HEK293 (cell line): ENCODE data around the gene LDLRAD4.

ENCODE experiments used
- CTCF ChIA-PET: fragments of 350-600 bp; formaldehyde crosslinking; extraction: SDS; loops from one replicate; lab custom pipeline; 2021; ENCODE audit warnings: antibody characterized with exemption; lab: Yijun Ruan, JAX
- POLR2A ChIA-PET: fragments of 300-600 bp; formaldehyde crosslinking; extraction: SDS; loops from one replicate; lab custom pipeline; 2020; ENCODE audit warnings: antibody characterized with exemption, inconsistent platforms; lab: Yijun Ruan, JAX
- H3K27ac ChIP-seq: fragments of 200-500 bp; sonication (Bioruptor generic); 2 replicates; pipeline ENCODE4 v1.5.1; 2014; ENCODE audit warnings: low read depth, low read length, control low read depth, inconsistent platforms; ENCODE audit errors: extremely low read depth
- H3K36me3 ChIP-seq, 2 experiments: fragments of 200-500 bp in 1 of 2; sonication (Bioruptor generic) in 1 of 2; 1 replicate in 1 of 2; 2 replicates in 1 of 2; pipeline ENCODE4 v1.5.1; 2014 to 2017; ENCODE audit warnings: inconsistent platforms in 2 of 2, low read length in 2 of 2; ENCODE audit not compliant: control insufficient read depth in 2 of 2, insufficient read depth in 1 of 2
- H3K4me1 ChIP-seq: fragments of 200-500 bp; sonication (Bioruptor generic); 2 replicates; pipeline ENCODE4 v1.5.1; 2014; ENCODE audit warnings: mild to moderate bottlenecking, low read length, inconsistent platforms; ENCODE audit not compliant: control insufficient read depth, insufficient read depth
- H3K4me3 ChIP-seq: 2 replicates; pipeline ENCODE4 v1.5.1; 2011; ENCODE audit warnings: low read depth, mild to moderate bottlenecking, control low read depth, low read length, moderate library complexity
- H3K9me3 ChIP-seq: fragments of 200-500 bp; sonication (Bioruptor generic); 2 replicates; pipeline ENCODE4 v1.5.1; 2014; ENCODE audit warnings: low read depth, low read length, inconsistent platforms; ENCODE audit not compliant: control insufficient read depth, insufficient read depth
- MEIS1 ChIP-seq: sonication (generic); formaldehyde crosslinking; IDR thresholded peaks from 2 replicates; pipeline ENCODE4 v1.8.1; 2022; ENCODE audit warnings: missing genetic modification reagents, mild to moderate bottlenecking, borderline replicate concordance
- ZFP69B ChIP-seq: fragments of 450-650 bp; formaldehyde crosslinking; IDR thresholded peaks from 2 replicates; pipeline ENCODE4 v1.5.1; 2016; ENCODE audit warnings: missing biosample characterization, missing genetic modification characterization
- ZIC2 ChIP-seq: fragments of 450-650 bp; formaldehyde crosslinking; IDR thresholded peaks from 2 replicates; pipeline ENCODE4 v1.5.1; 2016; ENCODE audit warnings: missing biosample characterization, missing genetic modification characterization
- ZNF184 ChIP-seq: fragments of 450-650 bp; IDR thresholded peaks from 2 replicates; pipeline ENCODE4 v1.5.1; 2018; ENCODE audit warnings: missing biosample characterization, mild to moderate bottlenecking, missing genetic modification characterization
- ZNF23 ChIP-seq: fragments of 450-650 bp; formaldehyde crosslinking; IDR thresholded peaks from 2 replicates; pipeline ENCODE4 v1.5.1; 2016; ENCODE audit warnings: missing biosample characterization, missing genetic modification characterization, borderline replicate concordance
- ZNF394 ChIP-seq: fragments of 450-650 bp; formaldehyde crosslinking; IDR thresholded peaks from 2 replicates; pipeline ENCODE4 v1.5.1; 2016; ENCODE audit warnings: missing biosample characterization, missing genetic modification characterization, mild to moderate bottlenecking, moderate library complexity, borderline replicate concordance
- ZNF416 ChIP-seq: fragments of 450-650 bp; formaldehyde crosslinking; IDR thresholded peaks from 2 replicates; pipeline ENCODE4 v1.5.1; 2016; ENCODE audit warnings: missing biosample characterization, missing genetic modification characterization
- ZNF677 ChIP-seq: fragments of 450-650 bp; IDR thresholded peaks from 2 replicates; pipeline ENCODE4 v1.5.0; 2018; ENCODE audit warnings: missing biosample characterization, mild to moderate bottlenecking, missing genetic modification characterization, moderate library complexity
- ZNF776 ChIP-seq: fragments of 450-650 bp; formaldehyde crosslinking; IDR thresholded peaks from 2 replicates; pipeline ENCODE4 v1.5.0; 2017; ENCODE audit warnings: missing biosample characterization, missing genetic modification characterization, borderline replicate concordance
- ZNF837 ChIP-seq: fragments of 450-650 bp; formaldehyde crosslinking; IDR thresholded peaks from 2 replicates; pipeline ENCODE4 v1.5.1; 2016; ENCODE audit warnings: missing biosample characterization, missing genetic modification characterization
- TF ChIP-seq, protein P1 (sequence below): fragments of 450-650 bp; formaldehyde crosslinking; IDR thresholded peaks from 2 replicates; pipeline ENCODE4 v1.5.1; 2017; ENCODE audit warnings: missing biosample characterization, missing genetic modification characterization
- TF ChIP-seq, protein P2 (sequence below): fragments of 450-650 bp; formaldehyde crosslinking; IDR thresholded peaks from 2 replicates; pipeline ENCODE4 v1.5.1; 2016; ENCODE audit warnings: missing biosample characterization, missing genetic modification characterization, borderline replicate concordance
- TF ChIP-seq, protein P3 (sequence below): fragments of 450-650 bp; formaldehyde crosslinking; IDR thresholded peaks from 2 replicates; pipeline ENCODE4 v1.5.1; 2016; ENCODE audit warnings: missing biosample characterization, missing genetic modification characterization, borderline replicate concordance
- TF ChIP-seq, protein P4 (sequence below): fragments of 450-650 bp; formaldehyde crosslinking; IDR thresholded peaks from 2 replicates; pipeline ENCODE4 v1.5.1; 2016; ENCODE audit warnings: missing biosample characterization, missing genetic modification characterization, borderline replicate concordance

The LDLRAD4 gene

DNA sequence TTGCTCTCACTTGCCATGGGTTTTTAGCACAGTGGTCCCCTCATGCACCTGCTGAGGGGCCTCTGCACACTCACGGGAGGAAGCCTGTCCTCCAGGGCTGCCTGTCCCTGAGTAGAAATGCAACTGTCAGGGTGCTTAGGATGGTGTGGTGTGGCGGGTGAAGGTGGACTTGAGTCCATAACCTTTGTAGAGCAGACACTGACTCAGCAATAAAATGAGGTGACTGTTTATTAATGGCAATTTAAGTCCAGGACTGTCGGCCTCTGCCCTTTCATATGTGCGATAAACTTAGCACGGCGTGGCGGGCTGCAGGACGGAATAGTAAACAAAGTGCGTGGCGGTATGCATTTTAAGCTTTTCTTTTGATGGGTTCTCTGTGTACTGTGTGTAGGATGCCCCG, 188.2 kb downstream of the LDLRAD4 start:
- Histone ChIP-seq H3K27ac (no peak overlapping the region), H3K4me1 (no peaks in the 10 kb centered on the region), H3K9me3 (no peaks in the 10 kb centered on the region; the same call in 1 of the 2 replicates), H3K4me3 (no peak overlapping the region), H3K36me3 (no peaks in the 10 kb centered on the region)
- CTCF ChIA-PET: interaction anchor here (0.6 kb wide), 2 partner anchors 24 to 395 kb away, joined by 3 to 4 read pairs; no protein-coding TSS in a partner anchor
- POLR2A ChIA-PET: no interaction called here
- TF ChIP-seq, protein P1, sequence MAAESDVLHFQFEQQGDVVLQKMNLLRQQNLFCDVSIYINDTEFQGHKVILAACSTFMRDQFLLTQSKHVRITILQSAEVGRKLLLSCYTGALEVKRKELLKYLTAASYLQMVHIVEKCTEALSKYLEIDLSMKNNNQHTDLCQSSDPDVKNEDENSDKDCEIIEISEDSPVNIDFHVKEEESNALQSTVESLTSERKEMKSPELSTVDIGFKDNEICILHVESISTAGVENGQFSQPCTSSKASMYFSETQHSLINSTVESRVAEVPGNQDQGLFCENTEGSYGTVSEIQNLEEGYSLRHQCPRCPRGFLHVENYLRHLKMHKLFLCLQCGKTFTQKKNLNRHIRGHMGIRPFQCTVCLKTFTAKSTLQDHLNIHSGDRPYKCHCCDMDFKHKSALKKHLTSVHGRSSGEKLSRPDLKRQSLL (tag by site-specific recombination): no peak
- no peak for TF ChIP-seq ZNF776 (tag by site-specific recombination)
- TF ChIP-seq ZNF837 (tag by site-specific recombination): no peak
- TF ChIP-seq ZNF184 (tag by site-specific recombination): no peak
- TF ChIP-seq, protein P2, sequence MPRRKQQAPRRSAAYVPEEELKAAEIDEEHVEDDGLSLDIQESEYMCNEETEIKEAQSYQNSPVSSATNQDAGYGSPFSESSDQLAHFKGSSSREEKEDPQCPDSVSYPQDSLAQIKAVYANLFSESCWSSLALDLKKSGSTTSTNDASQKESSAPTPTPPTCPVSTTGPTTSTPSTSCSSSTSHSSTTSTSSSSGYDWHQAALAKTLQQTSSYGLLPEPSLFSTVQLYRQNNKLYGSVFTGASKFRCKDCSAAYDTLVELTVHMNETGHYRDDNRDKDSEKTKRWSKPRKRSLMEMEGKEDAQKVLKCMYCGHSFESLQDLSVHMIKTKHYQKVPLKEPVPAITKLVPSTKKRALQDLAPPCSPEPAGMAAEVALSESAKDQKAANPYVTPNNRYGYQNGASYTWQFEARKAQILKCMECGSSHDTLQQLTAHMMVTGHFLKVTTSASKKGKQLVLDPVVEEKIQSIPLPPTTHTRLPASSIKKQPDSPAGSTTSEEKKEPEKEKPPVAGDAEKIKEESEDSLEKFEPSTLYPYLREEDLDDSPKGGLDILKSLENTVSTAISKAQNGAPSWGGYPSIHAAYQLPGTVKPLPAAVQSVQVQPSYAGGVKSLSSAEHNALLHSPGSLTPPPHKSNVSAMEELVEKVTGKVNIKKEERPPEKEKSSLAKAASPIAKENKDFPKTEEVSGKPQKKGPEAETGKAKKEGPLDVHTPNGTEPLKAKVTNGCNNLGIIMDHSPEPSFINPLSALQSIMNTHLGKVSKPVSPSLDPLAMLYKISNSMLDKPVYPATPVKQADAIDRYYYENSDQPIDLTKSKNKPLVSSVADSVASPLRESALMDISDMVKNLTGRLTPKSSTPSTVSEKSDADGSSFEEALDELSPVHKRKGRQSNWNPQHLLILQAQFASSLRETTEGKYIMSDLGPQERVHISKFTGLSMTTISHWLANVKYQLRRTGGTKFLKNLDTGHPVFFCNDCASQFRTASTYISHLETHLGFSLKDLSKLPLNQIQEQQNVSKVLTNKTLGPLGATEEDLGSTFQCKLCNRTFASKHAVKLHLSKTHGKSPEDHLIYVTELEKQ (tag by site-specific recombination): no peak
- no peak for TF ChIP-seq MEIS1
- TF ChIP-seq ZIC2 (tag by site-specific recombination): no peak
- TF ChIP-seq ZNF677 (tag by site-specific recombination): no peak
- no peak for TF ChIP-seq ZNF394 (tag by site-specific recombination)
- no peak for TF ChIP-seq ZNF23 (tag by site-specific recombination)
- TF ChIP-seq, protein P3, sequence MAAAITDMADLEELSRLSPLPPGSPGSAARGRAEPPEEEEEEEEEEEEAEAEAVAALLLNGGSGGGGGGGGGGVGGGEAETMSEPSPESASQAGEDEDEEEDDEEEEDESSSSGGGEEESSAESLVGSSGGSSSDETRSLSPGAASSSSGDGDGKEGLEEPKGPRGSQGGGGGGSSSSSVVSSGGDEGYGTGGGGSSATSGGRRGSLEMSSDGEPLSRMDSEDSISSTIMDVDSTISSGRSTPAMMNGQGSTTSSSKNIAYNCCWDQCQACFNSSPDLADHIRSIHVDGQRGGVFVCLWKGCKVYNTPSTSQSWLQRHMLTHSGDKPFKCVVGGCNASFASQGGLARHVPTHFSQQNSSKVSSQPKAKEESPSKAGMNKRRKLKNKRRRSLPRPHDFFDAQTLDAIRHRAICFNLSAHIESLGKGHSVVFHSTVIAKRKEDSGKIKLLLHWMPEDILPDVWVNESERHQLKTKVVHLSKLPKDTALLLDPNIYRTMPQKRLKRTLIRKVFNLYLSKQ (tag by site-specific recombination): no peak
- TF ChIP-seq ZNF416: no peak
- TF ChIP-seq, protein P4, sequence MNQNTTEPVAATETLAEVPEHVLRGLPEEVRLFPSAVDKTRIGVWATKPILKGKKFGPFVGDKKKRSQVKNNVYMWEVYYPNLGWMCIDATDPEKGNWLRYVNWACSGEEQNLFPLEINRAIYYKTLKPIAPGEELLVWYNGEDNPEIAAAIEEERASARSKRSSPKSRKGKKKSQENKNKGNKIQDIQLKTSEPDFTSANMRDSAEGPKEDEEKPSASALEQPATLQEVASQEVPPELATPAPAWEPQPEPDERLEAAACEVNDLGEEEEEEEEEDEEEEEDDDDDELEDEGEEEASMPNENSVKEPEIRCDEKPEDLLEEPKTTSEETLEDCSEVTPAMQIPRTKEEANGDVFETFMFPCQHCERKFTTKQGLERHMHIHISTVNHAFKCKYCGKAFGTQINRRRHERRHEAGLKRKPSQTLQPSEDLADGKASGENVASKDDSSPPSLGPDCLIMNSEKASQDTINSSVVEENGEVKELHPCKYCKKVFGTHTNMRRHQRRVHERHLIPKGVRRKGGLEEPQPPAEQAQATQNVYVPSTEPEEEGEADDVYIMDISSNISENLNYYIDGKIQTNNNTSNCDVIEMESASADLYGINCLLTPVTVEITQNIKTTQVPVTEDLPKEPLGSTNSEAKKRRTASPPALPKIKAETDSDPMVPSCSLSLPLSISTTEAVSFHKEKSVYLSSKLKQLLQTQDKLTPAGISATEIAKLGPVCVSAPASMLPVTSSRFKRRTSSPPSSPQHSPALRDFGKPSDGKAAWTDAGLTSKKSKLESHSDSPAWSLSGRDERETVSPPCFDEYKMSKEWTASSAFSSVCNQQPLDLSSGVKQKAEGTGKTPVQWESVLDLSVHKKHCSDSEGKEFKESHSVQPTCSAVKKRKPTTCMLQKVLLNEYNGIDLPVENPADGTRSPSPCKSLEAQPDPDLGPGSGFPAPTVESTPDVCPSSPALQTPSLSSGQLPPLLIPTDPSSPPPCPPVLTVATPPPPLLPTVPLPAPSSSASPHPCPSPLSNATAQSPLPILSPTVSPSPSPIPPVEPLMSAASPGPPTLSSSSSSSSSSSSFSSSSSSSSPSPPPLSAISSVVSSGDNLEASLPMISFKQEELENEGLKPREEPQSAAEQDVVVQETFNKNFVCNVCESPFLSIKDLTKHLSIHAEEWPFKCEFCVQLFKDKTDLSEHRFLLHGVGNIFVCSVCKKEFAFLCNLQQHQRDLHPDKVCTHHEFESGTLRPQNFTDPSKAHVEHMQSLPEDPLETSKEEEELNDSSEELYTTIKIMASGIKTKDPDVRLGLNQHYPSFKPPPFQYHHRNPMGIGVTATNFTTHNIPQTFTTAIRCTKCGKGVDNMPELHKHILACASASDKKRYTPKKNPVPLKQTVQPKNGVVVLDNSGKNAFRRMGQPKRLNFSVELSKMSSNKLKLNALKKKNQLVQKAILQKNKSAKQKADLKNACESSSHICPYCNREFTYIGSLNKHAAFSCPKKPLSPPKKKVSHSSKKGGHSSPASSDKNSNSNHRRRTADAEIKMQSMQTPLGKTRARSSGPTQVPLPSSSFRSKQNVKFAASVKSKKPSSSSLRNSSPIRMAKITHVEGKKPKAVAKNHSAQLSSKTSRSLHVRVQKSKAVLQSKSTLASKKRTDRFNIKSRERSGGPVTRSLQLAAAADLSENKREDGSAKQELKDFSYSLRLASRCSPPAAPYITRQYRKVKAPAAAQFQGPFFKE (tag by site-specific recombination): no peak
- TF ChIP-seq ZFP69B (tag by site-specific recombination): no peak
